Ovary (tissue), 9 donors: ENCODE results near the gene GTF3A. TPM values are rescaled to one million over a fixed set of nuclear protein-coding genes. Genes with fewer than 3 reads are reported as not detected.
A peak's percentile ranks its signal among the peaks of the same experiment; 100 is the strongest.

Experiments used
- DNase-seq, 5 donors: peaks; one replicate each; pipeline ENCODE4 v3.0.0-alpha.2; 2019 to 2020
- H3K27ac ChIP-seq, 2 donors: fragments of 200-600 bp; one replicate each; pipeline versions ENCODE4 v1.5.1 to v1.8.0; 2019 to 2022
- H3K27me3 ChIP-seq: fragments of 200-600 bp; one replicate; pipeline ENCODE4 v1.8.0; 2022
- H3K36me3 ChIP-seq: fragments of 200-600 bp; sonication (generic); one replicate; pipeline ENCODE4 v1.5.1; 2019
- H3K4me1 ChIP-seq: one replicate; pipeline ENCODE4 v1.8.1; 2013; ENCODE audit warnings: mild to moderate bottlenecking, moderate library complexity; ENCODE audit not compliant: insufficient read depth
- H3K4me3 ChIP-seq: fragments of 200-600 bp; sonication (generic); one replicate; pipeline ENCODE4 v1.5.1; 2017
- H3K9me3 ChIP-seq, 2 donors: fragments of 200-600 bp in 1 of 2; sonication (generic) in 1 of 2; one replicate each; pipeline versions ENCODE4 v1.5.1 to v1.8.1; 2013 to 2019; ENCODE audit warnings: mild to moderate bottlenecking in 1 of 2, moderate library complexity in 1 of 2
- EP300 ChIP-seq: sonication (generic); formaldehyde crosslinking; IDR thresholded peaks from one replicate; pipeline ENCODE4 v1.6.1; 2017; ENCODE audit warnings: antibody characterized with exemption
- POLR2A ChIP-seq: fragments of 450-650 bp; IDR thresholded peaks from one replicate; pipeline ENCODE4 v1.6.1; 2017; ENCODE audit warnings: antibody characterized with exemption, mild to moderate bottlenecking, moderate library complexity
- WGBS, 3 donors: extraction: QIAGEN DNeasy Blood & Tissue Kit in 1 of 3; methylation state at CpG; one replicate each; pipeline versions ENCODE4 v1.1.5 to v1.1.7; 2013 to 2017; 5-methylcytosine and 5-hydroxymethylcytosine counted together
- intact Hi-C, 4 donors: fragments of 100-400 bp; cut with DNase I; formaldehyde crosslinking; loops; one replicate each; pipeline versions ENCODE4 v1.11.0 to v1.15.1; 2022 to 2023
- polyA plus RNA-seq, 2 donors: library from polyadenylated mRNA; stranded (reverse); fragments of 200-250 nt in 1 of 2; fragments of 350-450 nt in 1 of 2; fragmentation: Illumina TruSeq in 1 of 2; extraction: RNeasy Lipid Tissue Mini Kit (QIAGEN cat#74804) in 1 of 2; gene quantifications; one replicate each; pipeline ENCODE4 v1.2.3, GENCODE V29; 2013 to 2014
- total RNA-seq, 7 donors: library from RNA; depleted of rRNA in 2 of 7; stranded (reverse); fragments of >200 nt in 2 of 7; fragmentation: NEBNext Ultra II Directional in 3 of 7; extraction: Animal tissue kit (Norgen Biotek cat#: 25700) in 3 of 7; gene quantifications; one replicate each; pipeline versions ENCODE4 v1.1.0 to v1.2.4, GENCODE V29; 2016 to 2023
- TF ChIP-seq, protein P1 (sequence below), 3 donors: fragments of 450-650 bp in 2 of 3; fragments of 200-600 bp in 1 of 3; IDR thresholded peaks; one replicate each; pipeline versions ENCODE4 v1.5.1 to v1.8.0; 2016 to 2022; ENCODE audit warnings: antibody characterized with exemption in 3 of 3, mild to moderate bottlenecking in 1 of 3
- donor health status: DM: no; HTN: no; CAD: no; lungs with moderate emphysema.
- donor health status: DM: no; HTN: no; CAD: no.
- donor health status: Bipolar disorder and iron deficiency.
- donor health status: DM: yes; HTN: yes; CAD: no.
- donor health status: DM: no; HTN: no; CAD: no.
- donor health status: DM: yes; HTN: yes; CAD: no.

GTF3A gene
- total and polyA plus RNA-seq, 9 donors, result 41.0 to 87.6 (median 46.9) TPM

- H3K36me3 ChIP-seq, result no peaks in the 10 kb centered on the region
- no peak overlapping the region for H3K27ac ChIP-seq
- no peak overlapping the region for H3K4me3 ChIP-seq
- no peak for TF ChIP-seq EP300
- TF ChIP-seq, protein P1, sequence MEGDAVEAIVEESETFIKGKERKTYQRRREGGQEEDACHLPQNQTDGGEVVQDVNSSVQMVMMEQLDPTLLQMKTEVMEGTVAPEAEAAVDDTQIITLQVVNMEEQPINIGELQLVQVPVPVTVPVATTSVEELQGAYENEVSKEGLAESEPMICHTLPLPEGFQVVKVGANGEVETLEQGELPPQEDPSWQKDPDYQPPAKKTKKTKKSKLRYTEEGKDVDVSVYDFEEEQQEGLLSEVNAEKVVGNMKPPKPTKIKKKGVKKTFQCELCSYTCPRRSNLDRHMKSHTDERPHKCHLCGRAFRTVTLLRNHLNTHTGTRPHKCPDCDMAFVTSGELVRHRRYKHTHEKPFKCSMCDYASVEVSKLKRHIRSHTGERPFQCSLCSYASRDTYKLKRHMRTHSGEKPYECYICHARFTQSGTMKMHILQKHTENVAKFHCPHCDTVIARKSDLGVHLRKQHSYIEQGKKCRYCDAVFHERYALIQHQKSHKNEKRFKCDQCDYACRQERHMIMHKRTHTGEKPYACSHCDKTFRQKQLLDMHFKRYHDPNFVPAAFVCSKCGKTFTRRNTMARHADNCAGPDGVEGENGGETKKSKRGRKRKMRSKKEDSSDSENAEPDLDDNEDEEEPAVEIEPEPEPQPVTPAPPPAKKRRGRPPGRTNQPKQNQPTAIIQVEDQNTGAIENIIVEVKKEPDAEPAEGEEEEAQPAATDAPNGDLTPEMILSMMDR (IDR thresholded peaks at IDR 0.05), result peak in 1 of 3 donors; percentile 27
- TF ChIP-seq POLR2A, result no peak
- H3K9me3 ChIP-seq, result no peaks in the 10 kb centered on the region
- DNase-seq, result no peak
- H3K27me3 ChIP-seq, result no peaks in the 10 kb centered on the region
- H3K4me1 ChIP-seq, result peaks cover 9% of the 10 kb centered on the region
- intact Hi-C loops, result loop anchor here in 1 of 4 donors (5.0 kb wide), 1 partner anchor 821 kb away; no protein-coding TSS in a partner anchor
- 75 to 83% (median 77%) methylated on average over 12 of the region's 12 CpGs for WGBS, 3 donors
Observed at GRCh38 chr13:27406178-27406939, 18.1 kb upstream of the GTF3A start.

- H3K27me3 ChIP-seq, result no peaks in the 10 kb centered on the region
- no peaks in the 10 kb centered on the region for H3K36me3 ChIP-seq
- intact Hi-C loops, result loop anchor here in 1 of 4 donors (5.0 kb wide), 1 partner anchor 819 kb away; no protein-coding TSS in a partner anchor
- H3K27ac ChIP-seq, result no peak overlapping the region
- peaks cover 6% of the 10 kb centered on the region for H3K4me1 ChIP-seq
- no peaks in the 10 kb centered on the region for H3K9me3 ChIP-seq
- TF ChIP-seq POLR2A (no peak), EP300 (no peak)
- TF ChIP-seq, protein P1 (IDR thresholded peaks at IDR 0.05), result no peak
- H3K4me3 ChIP-seq, result no peak overlapping the region
- DNase-seq, result no peak
- WGBS, 3 donors, result 66 to 78% (median 71%) methylated on average over 4 of the region's 4 CpGs
Observed at GRCh38 chr13:27408074-27408473, 16.3 kb upstream of the GTF3A start.

GRCh38 chr13:27409013-27409412 is 15.4 kb upstream of the GTF3A start:
- H3K4me3 ChIP-seq, result no peak overlapping the region
- TF ChIP-seq POLR2A, result no peak
- no peak for TF ChIP-seq EP300
- TF ChIP-seq, protein P1 (IDR thresholded peaks at IDR 0.05), result no peak
- intact Hi-C loops, result loop anchor here in 1 of 4 donors (5.0 kb wide), 1 partner anchor 818 kb away; no protein-coding TSS in a partner anchor
- DNase-seq, result no peak
- no peaks in the 10 kb centered on the region for H3K36me3 ChIP-seq
- H3K9me3 ChIP-seq, result no peaks in the 10 kb centered on the region
- no peaks in the 10 kb centered on the region for H3K4me1 ChIP-seq
- H3K27ac ChIP-seq, result no peak overlapping the region
- no peaks in the 10 kb centered on the region for H3K27me3 ChIP-seq
- WGBS, 3 donors, result 60 to 75% (median 75%) methylated on average over 2 of the region's 2 CpGs

DNA sequence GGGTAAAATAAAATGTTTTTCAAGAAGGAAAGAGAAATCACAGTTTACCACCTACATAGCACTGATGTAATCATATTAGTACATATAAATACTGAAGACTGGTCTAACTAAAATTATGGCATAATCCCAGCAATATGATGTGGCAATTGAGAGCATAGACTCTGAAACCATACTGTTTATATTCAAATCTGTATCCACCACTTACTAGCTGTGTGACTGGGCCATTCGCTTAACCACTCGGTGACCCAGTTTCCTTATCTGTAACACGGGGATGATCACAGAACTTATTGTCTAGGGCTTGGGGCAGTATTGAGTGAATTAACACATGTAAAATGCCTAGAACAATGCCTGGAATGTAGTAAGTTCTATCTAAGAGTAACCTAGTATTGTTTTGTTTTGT is 13.1 kb upstream of the GTF3A start:
- intact Hi-C loops, result no loop called here
- H3K36me3 ChIP-seq, result no peaks in the 10 kb centered on the region
- no peaks in the 10 kb centered on the region for H3K27me3 ChIP-seq
- H3K27ac ChIP-seq, result no peak overlapping the region
- H3K4me1 ChIP-seq, result no peaks in the 10 kb centered on the region
- TF ChIP-seq EP300 (no peak), POLR2A (no peak)
- TF ChIP-seq, protein P1 (IDR thresholded peaks at IDR 0.05), result no peak
- H3K4me3 ChIP-seq, result no peak overlapping the region
- no peaks in the 10 kb centered on the region for H3K9me3 ChIP-seq
- no peak for DNase-seq
- WGBS, 3 donors, result 69 to 73% (median 72%) methylated on average over 3 of the region's 3 CpGs
